HG02571 (cell line): Measurements from ENCODE around the gene ITPRID2.
A peak's percentile ranks its signal among the peaks of the same experiment; 100 is the strongest.
"Not testable (repeated sequence)": the region's sequence is repeated elsewhere in the genome, so short reads cannot be mapped to it uniquely, and the experiment has no call there.

ENCODE experiments used
- ATAC-seq: cut with Tn5 transposase; IDR thresholded peaks from one replicate; pipeline ENCODE4 v1.9.1; 2021; ENCODE audit warnings: mild to moderate bottlenecking, moderate library complexity; ENCODE audit not compliant: unreplicated experiment

ITPRID2 gene

DNA sequence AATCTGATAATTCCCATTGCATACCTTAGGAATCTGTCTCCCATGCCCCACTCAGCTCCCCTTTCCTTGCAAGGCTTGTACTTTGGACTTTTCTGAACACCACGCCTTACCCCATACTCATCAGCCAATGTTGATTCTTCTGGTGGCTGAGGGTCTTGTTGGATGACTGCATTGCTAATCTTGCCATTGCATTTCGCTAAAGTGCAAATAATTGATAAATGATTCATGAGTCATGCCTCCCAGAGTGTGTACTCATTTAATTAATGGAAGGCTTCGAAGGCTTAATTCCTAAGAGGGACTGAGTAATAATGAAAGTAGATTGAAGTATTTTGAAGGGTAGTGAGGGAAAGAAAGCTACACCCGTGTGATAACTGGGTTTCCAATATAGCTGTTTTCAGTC lies 66.1 kb downstream of the ITPRID2 start:
- ATAC-seq: no peak

DNA sequence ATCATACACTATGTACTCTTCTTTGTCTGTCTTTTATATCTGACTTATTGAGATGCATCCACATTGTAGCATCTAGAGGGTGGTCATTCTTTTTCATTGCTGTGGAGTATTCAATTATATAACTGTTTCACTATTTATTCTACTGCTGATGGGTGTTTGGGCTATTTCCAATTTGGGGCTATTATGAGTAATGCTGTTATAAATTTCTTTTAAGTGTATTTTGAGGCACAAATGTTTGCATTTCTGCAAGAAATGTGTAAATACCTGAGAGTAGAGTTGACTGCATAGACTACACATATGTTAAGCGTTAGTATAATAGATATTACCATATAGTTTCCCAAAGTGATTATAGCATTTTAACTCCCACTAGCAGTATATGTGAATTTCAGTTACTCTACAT lies 67.2 kb downstream of the ITPRID2 start:
- no peak for ATAC-seq

DNA sequence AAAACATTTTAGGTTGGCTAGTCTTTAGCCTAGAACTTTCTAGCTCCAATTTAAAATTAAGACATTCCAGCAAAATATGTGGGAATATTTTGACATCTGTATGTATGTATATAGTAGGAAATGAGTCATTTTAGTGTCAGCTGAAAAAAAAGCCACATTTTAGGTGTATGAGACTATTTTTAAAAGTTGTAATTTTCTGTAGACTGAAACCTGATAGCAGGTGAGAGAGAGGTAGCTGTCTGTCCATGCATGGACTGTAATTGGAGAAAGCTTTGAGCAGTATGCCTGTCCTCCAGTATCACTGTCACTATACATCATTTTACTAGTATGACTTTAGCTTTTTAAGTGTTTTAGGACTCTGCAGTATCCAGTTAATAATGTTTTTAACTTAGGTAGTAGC lies 68.0 kb downstream of the ITPRID2 start:
- ATAC-seq: no peak

DNA sequence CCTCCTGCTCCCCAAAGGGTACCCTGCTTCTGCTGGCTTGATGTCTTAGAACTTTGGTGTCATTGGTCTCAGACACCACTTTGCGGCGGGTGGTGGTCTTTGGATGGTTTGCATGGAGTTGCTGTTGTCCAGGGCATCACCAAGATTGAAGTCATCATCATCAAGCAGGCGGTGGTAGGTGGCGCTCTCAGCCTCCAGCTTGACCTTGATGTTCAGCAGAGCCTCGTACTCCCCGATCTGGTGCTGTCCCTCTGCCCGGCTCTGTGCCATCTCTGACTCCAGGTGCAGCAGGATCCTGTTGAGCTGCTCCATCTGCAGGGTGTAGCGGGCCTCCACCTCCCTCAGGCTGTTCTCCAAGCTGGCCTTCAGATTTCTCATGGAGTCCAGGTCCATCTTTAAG lies 69.6 kb downstream of the ITPRID2 start:
- not testable (repeated sequence) for ATAC-seq

DNA sequence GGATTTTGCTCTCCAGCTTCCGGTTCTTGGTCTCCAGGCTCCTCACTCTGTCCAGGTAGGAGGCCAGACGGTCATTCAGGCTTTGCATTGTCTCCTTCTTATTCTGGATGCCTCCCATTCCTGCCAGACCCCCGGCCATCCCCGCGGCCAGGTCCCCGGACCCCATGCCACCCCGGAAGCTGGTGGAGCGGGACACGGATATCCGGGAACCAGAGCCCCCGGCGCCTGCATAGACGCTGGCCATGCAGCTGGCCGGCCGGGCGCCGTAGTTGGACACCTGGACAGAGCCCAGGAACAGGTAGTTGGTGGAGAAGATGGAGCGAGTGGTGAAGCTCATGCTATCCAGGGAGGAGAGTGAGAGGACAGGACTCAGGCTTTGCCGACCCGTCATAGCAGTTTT lies 70.6 kb downstream of the ITPRID2 start:
- no peak for ATAC-seq

DNA sequence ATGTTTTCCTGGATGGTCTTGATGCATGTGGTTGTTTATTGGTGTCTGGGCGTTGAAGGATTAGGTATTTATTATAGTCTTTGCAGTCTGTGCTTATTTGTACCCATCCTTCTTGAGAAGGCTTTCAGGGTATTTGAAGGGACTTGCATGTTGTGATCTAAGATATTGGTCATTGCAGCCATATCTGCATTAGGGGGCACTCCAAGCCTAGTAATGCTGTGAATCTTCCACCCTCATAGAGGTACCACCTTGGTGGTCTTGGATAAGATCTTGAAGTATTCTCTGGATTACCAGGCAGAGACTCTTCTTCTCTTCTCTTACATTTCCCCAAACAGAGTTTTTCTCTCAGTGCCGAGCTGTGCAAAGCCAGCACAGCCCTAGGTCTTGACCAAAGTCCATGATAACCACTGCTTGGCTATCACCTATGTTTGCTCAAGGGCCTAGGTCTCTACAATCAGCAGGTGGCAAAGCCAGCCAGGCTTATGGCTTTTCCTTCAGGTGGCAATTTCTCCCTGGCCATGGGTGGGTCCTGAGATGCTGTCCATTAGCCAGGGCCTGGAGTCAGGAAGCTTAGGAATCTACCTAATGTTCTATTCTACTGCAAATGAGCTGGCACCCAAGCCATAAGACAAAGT lies 78.7 kb downstream of the ITPRID2 start:
- no peak for ATAC-seq

DNA sequence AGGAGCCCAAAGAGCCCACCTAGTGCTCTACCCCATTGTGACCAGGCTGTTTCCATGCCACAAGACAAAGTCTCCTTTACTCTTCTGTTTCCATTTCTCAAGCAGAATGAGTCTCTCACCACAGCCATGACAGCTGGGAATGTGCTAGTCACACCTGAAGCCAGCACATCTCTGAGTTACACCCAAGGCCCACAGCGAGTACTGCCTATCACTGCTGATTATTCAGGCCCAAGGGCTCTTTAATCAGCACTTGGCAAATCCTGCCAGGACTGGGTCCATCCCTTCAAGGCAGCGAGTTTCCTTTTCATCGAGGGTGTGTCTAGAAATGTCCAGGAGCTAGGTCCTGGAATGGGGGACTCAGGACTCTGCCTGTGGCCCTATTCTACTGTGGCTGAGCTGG lies 79.5 kb downstream of the ITPRID2 start:
- no peak for ATAC-seq

DNA sequence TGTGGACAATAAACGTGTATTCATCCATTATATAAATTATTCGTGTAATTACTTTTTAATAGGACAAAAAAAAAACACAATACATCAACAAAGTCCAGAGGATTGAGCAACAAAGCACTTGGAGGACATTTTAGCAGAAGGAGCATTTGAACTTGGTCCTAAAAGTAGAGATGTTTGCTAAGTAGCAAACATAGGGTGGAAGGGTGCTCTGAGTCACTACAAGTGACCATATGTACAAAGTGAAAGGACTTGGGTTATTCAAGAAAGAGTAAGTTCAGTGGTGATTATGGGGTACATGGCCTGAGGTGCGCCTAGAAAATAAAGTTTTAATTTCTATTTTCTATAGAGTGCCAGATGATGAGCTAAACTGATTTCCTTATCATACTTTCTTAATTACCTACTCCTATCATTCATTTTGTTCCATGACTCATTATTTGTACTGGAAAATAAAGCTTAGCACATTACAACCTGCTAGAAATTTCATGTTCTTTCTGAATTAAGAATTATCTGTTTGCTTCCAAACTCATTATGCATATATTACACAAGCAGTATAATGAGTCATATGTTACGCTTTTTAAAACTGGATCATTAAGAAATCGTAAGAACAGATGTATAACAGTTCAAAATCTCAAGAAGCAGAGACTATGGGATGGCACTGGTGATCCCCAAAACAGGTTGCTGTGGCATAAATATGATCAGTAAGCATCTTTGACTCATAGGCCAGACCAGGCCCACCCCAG lies 81.1 kb downstream of the ITPRID2 start:
- no peak for ATAC-seq

DNA sequence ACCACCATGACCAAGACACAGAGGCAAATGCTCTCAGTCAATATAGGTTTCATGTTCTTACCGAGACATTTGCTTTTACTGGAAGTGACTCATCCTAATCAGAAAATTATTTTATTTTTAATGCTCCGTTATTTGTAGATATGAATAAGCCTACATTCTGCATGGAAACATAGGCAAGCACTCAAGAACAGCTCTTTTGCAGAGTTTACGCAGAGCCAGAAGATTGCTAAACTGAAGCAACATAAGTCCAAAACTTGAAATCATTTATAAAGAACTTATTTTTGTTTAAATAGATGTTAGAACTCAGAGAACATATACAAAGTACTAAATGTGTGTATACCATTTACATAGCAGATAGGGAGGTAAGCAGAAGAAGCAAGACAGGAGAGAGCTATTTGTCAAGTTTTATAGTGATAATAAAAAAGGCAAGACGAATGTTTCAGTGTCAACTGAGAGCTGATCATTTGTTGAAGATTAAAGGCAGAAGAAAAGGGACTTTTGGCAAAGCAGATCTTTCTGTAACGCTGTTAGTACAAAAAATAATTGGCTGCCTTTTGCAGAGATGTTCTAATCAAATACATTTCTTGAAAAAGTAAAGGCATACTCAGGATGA lies 81.7 kb downstream of the ITPRID2 start:
- no peak for ATAC-seq

DNA sequence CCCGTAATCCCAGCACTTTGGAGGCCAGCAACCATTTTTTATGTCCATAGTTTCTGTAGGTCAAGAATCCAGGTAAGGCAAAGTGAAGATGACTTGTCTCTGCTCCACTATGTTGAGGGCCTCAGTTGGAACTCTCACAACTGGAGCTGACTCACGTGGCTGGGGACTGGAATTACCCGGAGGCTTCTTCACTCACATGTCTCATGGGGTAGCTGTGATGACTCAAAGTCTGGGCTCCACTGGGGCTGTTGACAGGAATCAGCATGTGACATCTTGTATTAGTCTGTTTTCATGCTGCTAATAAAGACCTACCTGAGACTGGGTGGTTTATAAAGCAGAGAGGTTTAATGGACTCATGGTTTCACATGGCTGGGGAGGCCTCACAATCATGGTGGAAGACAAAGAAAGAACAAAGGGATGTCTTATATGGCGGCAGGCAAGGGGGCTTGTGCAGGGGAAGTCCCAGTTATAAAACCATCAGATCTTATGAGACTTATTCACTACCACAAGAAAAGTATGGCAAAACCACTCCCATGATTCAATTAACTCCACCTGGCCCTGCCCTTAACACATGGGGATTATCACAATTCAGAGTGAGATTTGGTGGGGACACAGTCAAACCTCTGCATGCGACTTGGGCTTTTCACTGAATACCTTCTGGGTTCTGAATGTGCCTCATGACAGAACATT lies 86.3 kb downstream of the ITPRID2 start:
- peak; percentile 72 for ATAC-seq

DNA sequence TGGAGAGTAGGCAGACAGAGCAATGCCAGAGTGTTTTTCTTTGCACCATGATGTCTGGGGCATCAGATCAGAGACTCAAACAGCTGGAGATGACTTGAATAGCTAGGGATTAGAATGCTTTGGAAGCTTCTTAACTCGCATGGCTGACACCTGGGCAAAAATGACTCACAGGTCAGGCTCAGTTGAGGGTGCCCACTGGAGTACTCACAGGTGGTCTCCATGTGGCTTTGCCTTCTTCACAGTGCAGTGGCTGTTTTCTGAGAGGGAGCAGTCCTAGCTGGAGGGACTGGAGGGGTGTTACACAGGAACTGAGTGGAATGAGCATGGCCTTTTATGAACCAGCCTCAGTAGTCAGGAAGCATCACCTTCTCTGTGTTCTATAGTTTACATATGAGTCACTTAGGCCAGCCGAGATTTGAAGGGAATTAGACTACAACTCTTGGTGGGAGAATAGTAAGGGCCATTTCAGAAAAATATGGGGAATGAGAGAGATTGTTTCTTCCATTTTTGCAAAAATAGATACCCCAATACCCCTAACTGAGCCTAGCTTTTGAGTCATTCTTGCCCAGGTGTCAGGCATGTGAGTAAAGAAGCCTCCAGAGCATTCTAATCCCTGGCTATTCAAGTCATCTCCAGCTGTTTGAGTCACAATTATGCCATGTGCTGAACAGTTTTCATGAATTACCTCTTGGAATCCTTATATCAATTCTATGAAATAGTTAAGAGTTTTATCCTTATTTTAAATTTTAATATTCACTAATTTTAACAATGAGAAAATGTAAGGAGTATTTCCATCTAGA lies 87.0 kb downstream of the ITPRID2 start:
- no peak for ATAC-seq
